Suprapubic skin (tissue), 2 donors: ENCODE results near the gene MYO9B.

Source experiments
- EP300 ChIP-seq: sonication (generic); formaldehyde crosslinking; IDR thresholded peaks from one replicate; pipeline ENCODE4 v1.6.1; 2017; ENCODE audit warnings: antibody characterized with exemption
- POLR2A ChIP-seq, 2 donors: fragments of 450-650 bp; IDR thresholded peaks; one replicate each; pipeline ENCODE4 v1.6.1; 2017; ENCODE audit warnings: antibody characterized with exemption in 2 of 2, mild to moderate bottlenecking in 2 of 2, moderate library complexity in 2 of 2

GRCh38 chr19:17242431-17243208, 167.0 kb downstream of the MYO9B start:
- TF ChIP-seq POLR2A (IDR thresholded peaks at IDR 0.05) (no peak), EP300 (no peak)
